Astrocyte (in vitro differentiated cells and primary cell): ENCODE results near the gene KCNMA1. TPM values are rescaled to one million over a fixed set of nuclear protein-coding genes. Genes with fewer than 3 reads are reported as not detected.

ENCODE experiments used
- DNase-seq: peaks from one replicate; pipeline ENCODE4 v3.0.0-alpha.2; 2010; ENCODE audit warnings: low read depth
- FAIRE-seq: peaks from 2 replicates; lab custom pipeline; 2011; peaks lifted over from hg19 to GRCh38; lab: Jason Lieb, UNC
- H2AFZ ChIP-seq: 2 replicates; pipeline ENCODE4 v1.6.0; 2012; ENCODE audit warnings: low read depth, low read length, inconsistent platforms
- H3K27ac ChIP-seq: 2 replicates; pipeline ENCODE4 v1.5.1; 2011; ENCODE audit warnings: low read depth, low read length, inconsistent platforms
- H3K27me3 ChIP-seq: 2 replicates; pipeline ENCODE4 v1.6.0; 2011; ENCODE audit warnings: low read length, inconsistent platforms; ENCODE audit not compliant: insufficient read depth
- H3K36me3 ChIP-seq: 2 replicates; pipeline ENCODE4 v1.5.1; 2011; ENCODE audit warnings: low read length, inconsistent platforms; ENCODE audit not compliant: insufficient read depth
- H3K4me1 ChIP-seq: 2 replicates; pipeline ENCODE4 v1.5.1; 2011; ENCODE audit warnings: low read length, inconsistent platforms; ENCODE audit not compliant: insufficient read depth
- H3K4me2 ChIP-seq: 2 replicates; pipeline ENCODE4 v1.6.0; 2012; ENCODE audit warnings: low read length, inconsistent platforms
- H3K4me3 ChIP-seq: 2 replicates; pipeline ENCODE4 v1.5.1; 2011; ENCODE audit warnings: low read depth, mild to moderate bottlenecking, low read length, inconsistent platforms; ENCODE audit not compliant: insufficient read depth
- H3K79me2 ChIP-seq: 2 replicates; pipeline ENCODE4 v1.6.0; 2012; ENCODE audit warnings: mild to moderate bottlenecking, low read length, inconsistent platforms; ENCODE audit not compliant: insufficient read depth
- H3K9ac ChIP-seq: 2 replicates; pipeline ENCODE4 v1.6.0; 2012; ENCODE audit warnings: mild to moderate bottlenecking, low read length, inconsistent platforms
- H3K9me3 ChIP-seq: 2 replicates; pipeline ENCODE4 v1.5.1; 2012; ENCODE audit warnings: low read depth, mild to moderate bottlenecking, low read length, inconsistent platforms; ENCODE audit not compliant: insufficient read depth
- H4K20me1 ChIP-seq: 2 replicates; pipeline ENCODE4 v1.6.0; 2012; ENCODE audit warnings: low read length, inconsistent platforms; ENCODE audit not compliant: insufficient read depth
- H3K27ac Mint-ChIP-seq: one replicate; pipeline ENCODE4 v1.8.0; 2021; ENCODE audit warnings: mild to moderate bottlenecking, mixed read lengths; ENCODE audit not compliant: unreplicated experiment
- H3K27me3 Mint-ChIP-seq: one replicate; pipeline ENCODE4 v1.8.0; 2021; ENCODE audit warnings: low read depth, mixed read lengths; ENCODE audit not compliant: unreplicated experiment
- H3K36me3 Mint-ChIP-seq: one replicate; pipeline ENCODE4 v1.8.0; 2021; ENCODE audit warnings: low read depth, mixed read lengths; ENCODE audit not compliant: unreplicated experiment
- H3K4me1 Mint-ChIP-seq: one replicate; pipeline ENCODE4 v1.8.0; 2021; ENCODE audit warnings: low read depth, mixed read lengths; ENCODE audit not compliant: unreplicated experiment
- H3K4me3 Mint-ChIP-seq: one replicate; pipeline ENCODE4 v1.8.0; 2021; ENCODE audit warnings: mild to moderate bottlenecking, moderate library complexity, mixed read lengths; ENCODE audit not compliant: unreplicated experiment
- H3K9me3 Mint-ChIP-seq: one replicate; pipeline ENCODE4 v1.8.0; 2021; ENCODE audit warnings: mild to moderate bottlenecking, mixed read lengths; ENCODE audit not compliant: unreplicated experiment
- CTCF ChIP-seq: IDR thresholded peaks from 2 replicates; pipeline ENCODE4 v1.5.1; 2011; ENCODE audit warnings: low read depth, mild to moderate bottlenecking, inconsistent platforms, low read length, moderate library complexity; ENCODE audit not compliant: insufficient read depth
- EZH2 ChIP-seq: IDR thresholded peaks from 2 replicates; pipeline ENCODE4 v1.6.1; 2012; ENCODE audit warnings: mild to moderate bottlenecking, low read length, inconsistent platforms; ENCODE audit not compliant: insufficient read depth
- total RNA-seq: library from RNA; stranded (reverse); gene quantifications from 2 replicates; pipeline ENCODE4 v1.2.1, GENCODE V29; 2021

KCNMA1 gene
- total RNA-seq, 1 donor from 2014 or later = 45.8 TPM

- H3K36me3 ChIP-seq = no peaks in the 10 kb centered on the region
- peaks cover 44% of the 10 kb centered on the region for H3K4me1 ChIP-seq
- H3K27ac ChIP-seq = peak overlapping the region; percentile 28
- Mint-ChIP-seq H3K27ac (peak overlapping the region; percentile 88), H3K9me3 (no peaks in the 10 kb centered on the region), H3K4me1 (peaks cover 48% of the 10 kb centered on the region), H3K4me3 (no peak overlapping the region), H3K36me3 (peaks cover under 1% of the 10 kb centered on the region), H3K27me3 (no peaks in the 10 kb centered on the region)
- H2AFZ ChIP-seq = no peak overlapping the region
- H4K20me1 ChIP-seq = no peaks in the 10 kb centered on the region
- H3K9ac ChIP-seq = no peak overlapping the region
- H3K4me2 ChIP-seq = peak overlapping the region; percentile 3
- no peaks in the 10 kb centered on the region for H3K79me2 ChIP-seq
- no peak for FAIRE-seq
- peak; percentile 26 for DNase-seq
- no peak for TF ChIP-seq EZH2
- no peak for TF ChIP-seq CTCF
- no peak overlapping the region for H3K4me3 ChIP-seq
- no peaks in the 10 kb centered on the region for H3K27me3 ChIP-seq
- no peaks in the 10 kb centered on the region for H3K9me3 ChIP-seq
These were observed 288.4 kb downstream of the KCNMA1 start for GRCh38 chr10:77349226-77349625.

- Mint-ChIP-seq H3K27ac (peak overlapping the region; percentile 88), H3K4me3 (no peak overlapping the region), H3K4me1 (peaks cover 48% of the 10 kb centered on the region), H3K27me3 (no peaks in the 10 kb centered on the region), H3K9me3 (no peaks in the 10 kb centered on the region), H3K36me3 (peaks cover 4% of the 10 kb centered on the region)
- no peak overlapping the region for H2AFZ ChIP-seq
- no peak overlapping the region for H3K27ac ChIP-seq
- TF ChIP-seq EZH2 (no peak), CTCF (no peak)
- no peak overlapping the region for H3K4me3 ChIP-seq
- no peaks in the 10 kb centered on the region for H4K20me1 ChIP-seq
- H3K4me1 ChIP-seq = peaks cover 44% of the 10 kb centered on the region
- no peak overlapping the region for H3K9ac ChIP-seq
- DNase-seq (peak; percentile 44), FAIRE-seq (no peak)
- no peak overlapping the region for H3K4me2 ChIP-seq
- H3K36me3 ChIP-seq = no peaks in the 10 kb centered on the region
- no peaks in the 10 kb centered on the region for H3K79me2 ChIP-seq
- no peaks in the 10 kb centered on the region for H3K27me3 ChIP-seq
- no peaks in the 10 kb centered on the region for H3K9me3 ChIP-seq
These were observed 288.9 kb downstream of the KCNMA1 start for GRCh38 chr10:77348751-77349150.

GRCh38 chr10:77348082-77348481 lies 289.5 kb downstream of the KCNMA1 start:
- H3K36me3 Mint-ChIP-seq = peaks cover 4% of the 10 kb centered on the region
- H3K9me3 ChIP-seq = no peaks in the 10 kb centered on the region

More at GRCh38 chr10:77348082-77348481, 289.5 kb downstream of the KCNMA1 start:
- Histone ChIP-seq H3K27me3 (no peaks in the 10 kb centered on the region), H3K4me3 (no peak overlapping the region), H3K4me2 (peak overlapping the region; percentile 27), H3K79me2 (no peaks in the 10 kb centered on the region), H3K9ac (no peak overlapping the region), H3K27ac (no peak overlapping the region), H3K36me3 (no peaks in the 10 kb centered on the region), H3K4me1 (peaks cover 44% of the 10 kb centered on the region), H4K20me1 (no peaks in the 10 kb centered on the region), H2AFZ (no peak overlapping the region)
- no peak overlapping the region for H3K4me3 Mint-ChIP-seq
- FAIRE-seq (no peak), DNase-seq (peak; percentile 27)
- H3K27ac Mint-ChIP-seq = peak overlapping the region; percentile 75
- TF ChIP-seq CTCF = no peak
- TF ChIP-seq EZH2 = no peak
- H3K27me3 Mint-ChIP-seq = no peaks in the 10 kb centered on the region
- peaks cover under 1% of the 10 kb centered on the region for H3K9me3 Mint-ChIP-seq
- H3K4me1 Mint-ChIP-seq = peaks cover 46% of the 10 kb centered on the region
